ENCODE measurements around the gene IL1R2.

DNA sequence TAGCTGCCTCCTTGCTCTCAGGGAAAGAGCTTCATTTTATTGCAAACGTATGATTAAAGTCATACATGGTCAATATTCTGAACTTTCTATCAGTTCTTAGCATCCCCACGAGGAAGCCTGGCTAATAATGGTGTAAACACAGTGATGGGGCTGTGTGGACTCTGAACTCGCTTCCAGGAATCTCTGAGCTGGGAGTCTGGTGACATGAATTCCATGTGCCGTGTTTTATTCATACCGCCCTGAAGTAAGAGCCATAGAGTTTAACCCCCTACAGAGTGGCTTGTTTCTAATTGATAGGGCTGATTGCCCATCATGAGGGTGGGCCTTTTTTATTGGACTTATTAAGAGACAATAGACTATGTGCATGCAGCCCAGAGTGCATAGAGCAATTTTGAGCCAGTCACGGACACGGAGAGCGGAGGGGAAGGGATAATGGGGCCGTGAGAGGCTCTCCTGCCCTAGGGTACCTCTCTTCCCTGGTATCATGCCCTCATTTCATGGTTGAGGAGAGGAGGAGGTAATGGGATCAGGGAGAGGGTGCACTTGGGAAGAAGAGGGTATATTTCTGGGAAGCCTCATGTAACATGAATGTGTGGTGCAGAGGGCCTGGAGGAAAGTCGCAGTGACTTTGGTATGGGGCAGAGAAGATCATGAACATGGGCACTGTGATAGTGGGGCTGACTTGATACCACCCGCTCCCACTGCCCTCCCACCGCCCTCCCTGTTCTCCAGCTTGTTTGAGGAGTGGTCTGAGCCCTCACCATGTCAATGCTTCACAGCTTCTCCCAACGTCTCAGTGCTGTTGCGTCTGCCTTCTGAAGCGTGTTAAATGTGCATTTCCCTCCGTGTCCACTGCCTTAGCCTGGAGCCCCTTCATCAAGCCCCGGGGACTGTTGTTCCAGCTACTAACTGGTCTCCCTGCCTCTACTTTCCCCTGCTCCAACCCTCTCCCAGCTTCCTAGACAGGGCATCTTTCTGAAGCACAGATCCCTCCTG lies 73.2 kb downstream of the IL1R2 start:
- TF ChIP-seq POLR2A (IDR thresholded peaks at IDR 0.05; ENCODE audit: low read depth, low read length), result no peak
- no peak for TF ChIP-seq POLR2AphosphoS5 (IDR thresholded peaks at IDR 0.05; ENCODE audit: low read depth, low read length)
- TF ChIP-seq TAF1 (IDR thresholded peaks at IDR 0.05; ENCODE audit: borderline replicate concordance, low read depth, low read length), result no peak

All from GM12892 (cell line).